HG03558 (cell line): ENCODE results near the gene OR10G2.
"Not testable (repeated sequence)": the region's sequence is repeated elsewhere in the genome, so short reads cannot be mapped to it uniquely, and the experiment has no call there.

ENCODE experiments used
- ATAC-seq: cut with Tn5 transposase; IDR thresholded peaks from one replicate; pipeline ENCODE4 v1.9.1; 2021; ENCODE audit warnings: moderate number of reproducible peaks; ENCODE audit not compliant: unreplicated experiment; ENCODE audit errors: extremely low read depth

Gene OR10G2

GRCh38 chr14:21634840-21635239 is at the start of gene OR10G2:
Gene OR10G2 (minus strand): TSS chr14:21634940. CDS start chr14:21634842, 98 bp downstream.
- ATAC-seq: no peak

GRCh38 chr14:21680072-21680471 is 45.3 kb upstream of the OR10G2 start:
- ATAC-seq: no peak

- no peak for ATAC-seq
Measured at GRCh38 chr14:21675566-21675965, 40.8 kb upstream of the OR10G2 start.

- ATAC-seq: no peak
Measured at GRCh38 chr14:21673718-21674117, 39.0 kb upstream of the OR10G2 start, which contains the start of gene OR4E1. Gene OR4E1 (minus strand): TSS chr14:21673818. CDS start chr14:21670935, 2,883 bp downstream.

- no peak for ATAC-seq
Measured at GRCh38 chr14:21672116-21672515, 37.4 kb upstream of the OR10G2 start.

- ATAC-seq: no peak
Measured at GRCh38 chr14:21671371-21671770, 36.6 kb upstream of the OR10G2 start.

GRCh38 chr14:21669284-21669683 is 34.5 kb upstream of the OR10G2 start:
- ATAC-seq: no peak

GRCh38 chr14:21668377-21668776 is 33.6 kb upstream of the OR10G2 start:
- no peak for ATAC-seq

- ATAC-seq: no peak
Measured at GRCh38 chr14:21656980-21657379, 22.2 kb upstream of the OR10G2 start.

GRCh38 chr14:21654215-21654614 is 19.5 kb upstream of the OR10G2 start:
- ATAC-seq: no peak

- no peak for ATAC-seq
Measured at GRCh38 chr14:21653331-21653885, 18.7 kb upstream of the OR10G2 start, which contains the start of gene OR4E2. Gene OR4E2 (plus strand): TSS chr14:21653835. CDS start chr14:21665083, 11,248 bp downstream.

GRCh38 chr14:21652209-21652808 is 17.6 kb upstream of the OR10G2 start:
- no peak for ATAC-seq

- ATAC-seq: no peak
Measured at GRCh38 chr14:21647380-21647779, 12.6 kb upstream of the OR10G2 start.

- no peak for ATAC-seq
Measured at GRCh38 chr14:21643407-21643806, 8.7 kb upstream of the OR10G2 start.

- no peak for ATAC-seq
Measured at GRCh38 chr14:21642683-21643082, 7.9 kb upstream of the OR10G2 start.

- no peak for ATAC-seq
Measured at GRCh38 chr14:21631084-21631483, 3.7 kb downstream of the OR10G2 start.

- not testable (repeated sequence) for ATAC-seq
Measured at GRCh38 chr14:21630503-21630902, 4.2 kb downstream of the OR10G2 start.

- no peak for ATAC-seq
Measured at GRCh38 chr14:21626491-21627230, 8.1 kb downstream of the OR10G2 start.

GRCh38 chr14:21617614-21618013 is 17.1 kb downstream of the OR10G2 start:
- ATAC-seq: no peak

GRCh38 chr14:21614240-21614639 is 20.5 kb downstream of the OR10G2 start:
- no peak for ATAC-seq

GRCh38 chr14:21612324-21612723 is 22.4 kb downstream of the OR10G2 start:
- no peak for ATAC-seq
